HPDE6-E6E7 (cell line): ENCODE data around the gene CENPN.
A peak's percentile ranks its signal among the peaks of the same experiment; 100 is the strongest.

Experiments used
- DNase-seq: peaks from one replicate; pipeline ENCODE4 v3.0.0; 2011; ENCODE audit warnings: missing footprints; ENCODE audit errors: extremely low spot score

CENPN gene, protein sequence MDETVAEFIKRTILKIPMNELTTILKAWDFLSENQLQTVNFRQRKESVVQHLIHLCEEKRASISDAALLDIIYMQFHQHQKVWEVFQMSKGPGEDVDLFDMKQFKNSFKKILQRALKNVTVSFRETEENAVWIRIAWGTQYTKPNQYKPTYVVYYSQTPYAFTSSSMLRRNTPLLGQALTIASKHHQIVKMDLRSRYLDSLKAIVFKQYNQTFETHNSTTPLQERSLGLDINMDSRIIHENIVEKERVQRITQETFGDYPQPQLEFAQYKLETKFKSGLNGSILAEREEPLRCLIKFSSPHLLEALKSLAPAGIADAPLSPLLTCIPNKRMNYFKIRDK

DNA sequence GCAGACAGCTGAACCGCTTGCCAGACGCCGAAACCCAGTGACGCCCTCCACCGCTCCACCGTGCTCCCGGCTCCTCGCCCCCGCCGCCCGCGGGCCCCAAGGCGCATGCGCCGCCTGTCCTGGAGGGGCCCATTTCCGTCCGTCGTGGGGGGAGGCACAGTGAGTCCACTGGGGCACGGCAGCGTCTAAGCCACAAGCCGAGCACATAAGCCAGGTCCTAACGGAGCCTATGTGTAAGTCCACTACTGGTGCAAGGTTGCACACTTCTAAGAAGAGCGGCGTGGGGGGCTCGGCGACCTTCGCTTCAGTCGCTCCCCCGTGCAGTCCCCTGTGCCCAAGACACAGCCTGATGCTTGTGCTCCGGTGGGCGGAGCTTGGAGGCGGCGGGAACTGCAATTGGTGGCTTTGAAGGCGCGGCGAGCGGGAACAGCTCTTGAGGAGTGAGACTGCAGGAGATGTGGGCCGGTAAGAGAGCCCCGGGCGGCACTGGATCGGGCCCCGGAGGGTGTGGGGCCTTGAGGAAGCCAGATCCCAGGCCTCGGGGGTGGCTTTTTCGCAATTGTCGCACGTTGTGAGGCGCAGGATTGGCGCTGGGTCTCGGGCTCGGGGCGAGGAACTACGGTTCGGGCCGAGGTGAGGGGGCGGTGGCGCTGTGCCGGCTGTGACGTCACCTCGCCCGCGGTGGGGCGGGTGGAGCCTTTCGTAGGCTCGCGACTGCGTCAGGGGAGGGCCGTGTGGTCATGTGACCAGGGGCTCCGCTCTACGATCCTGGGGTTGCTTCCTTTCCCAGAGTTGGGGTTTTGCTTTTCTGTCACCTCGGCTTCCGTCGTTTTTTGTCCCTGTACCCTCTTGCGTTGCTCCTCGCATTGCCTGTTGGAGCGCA lies at the start of gene CENPN, which contains the start of gene CMC2:
Gene CENPN, plus strand, starts transcription at position 402 of the 883 bp plus-strand sequence. CDS start 4,726 bp downstream, outside the sequence.
Gene CMC2, minus strand, starts transcription at position 73 of the 883 bp plus-strand sequence. CDS start 9,491 bp downstream, outside the sequence.
- DNase-seq: peak; percentile 99

DNA sequence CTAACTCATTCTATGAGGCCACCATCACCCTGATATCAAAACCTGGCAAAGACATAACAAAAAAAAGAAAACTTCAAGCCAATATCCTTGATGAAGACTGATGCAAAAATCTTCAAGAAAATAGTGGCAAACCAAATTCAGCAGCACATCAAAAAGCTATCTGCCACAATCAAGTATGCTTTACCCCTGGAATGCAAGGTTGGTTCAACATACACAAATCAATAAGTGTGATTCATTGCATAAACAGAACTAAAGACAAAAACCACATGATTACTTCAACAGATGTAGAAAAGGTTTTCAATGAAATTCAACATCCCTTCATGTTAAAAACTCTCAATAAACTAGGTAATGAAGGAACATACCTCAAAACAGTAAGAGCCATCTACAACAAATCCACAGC lies 48.7 kb upstream of the CENPN start:
- DNase-seq: no peak

DNA sequence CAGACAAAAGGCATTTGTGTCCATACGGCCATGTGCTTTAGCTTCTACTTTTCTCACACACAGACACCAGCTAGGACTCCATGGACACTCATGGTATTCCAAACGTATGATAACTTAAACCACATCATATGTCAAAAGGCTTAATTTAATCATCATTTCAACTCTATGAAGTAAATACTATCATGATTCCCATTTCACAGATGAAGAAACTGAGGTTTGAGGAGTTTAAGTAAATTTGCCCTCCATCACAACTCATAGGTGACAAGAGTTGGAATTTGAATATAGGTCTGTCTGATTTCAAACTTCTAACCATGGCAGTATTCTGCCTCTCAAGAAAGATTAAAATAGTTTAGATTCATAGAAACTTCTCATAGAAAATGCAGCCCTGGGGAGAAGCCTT lies 44.1 kb upstream of the CENPN start:
- no peak for DNase-seq

DNA sequence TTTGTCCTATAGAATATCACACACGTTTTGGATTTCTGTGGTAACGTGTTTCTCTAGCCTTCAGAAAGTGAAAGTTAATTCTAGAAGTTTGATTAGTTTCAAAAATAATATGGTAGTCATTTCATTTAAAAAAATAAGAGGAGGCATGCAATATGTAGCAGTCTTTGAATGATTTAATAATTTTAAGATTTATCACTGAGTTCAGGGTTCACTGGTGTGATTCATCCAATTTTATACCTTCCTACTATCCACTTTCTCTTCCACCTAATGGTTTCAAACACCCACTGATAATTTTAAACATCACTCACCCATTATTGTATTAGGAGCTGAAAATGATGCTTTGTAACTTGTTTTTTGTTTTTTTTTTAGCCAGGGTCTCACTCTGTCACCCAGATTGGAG lies 42.7 kb upstream of the CENPN start:
- DNase-seq: no peak

DNA sequence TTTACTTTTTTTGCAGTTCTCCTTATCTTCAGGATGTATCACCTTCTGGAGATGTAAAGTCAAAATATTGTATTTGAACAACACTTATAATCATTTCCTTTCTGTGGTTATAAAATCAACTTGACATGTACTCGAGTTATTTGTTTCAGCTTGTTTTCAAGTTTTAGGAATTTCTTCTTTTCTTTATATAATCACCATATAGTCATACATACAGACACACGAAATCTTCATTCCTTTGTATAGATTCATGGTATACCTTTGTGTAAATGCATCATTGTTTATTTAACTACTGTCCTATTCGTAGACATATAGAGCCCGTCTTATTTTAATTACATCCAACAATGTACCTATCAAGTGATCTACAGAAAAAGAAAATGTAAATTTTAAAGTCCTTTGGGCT lies 40.4 kb upstream of the CENPN start:
- DNase-seq: no peak

DNA sequence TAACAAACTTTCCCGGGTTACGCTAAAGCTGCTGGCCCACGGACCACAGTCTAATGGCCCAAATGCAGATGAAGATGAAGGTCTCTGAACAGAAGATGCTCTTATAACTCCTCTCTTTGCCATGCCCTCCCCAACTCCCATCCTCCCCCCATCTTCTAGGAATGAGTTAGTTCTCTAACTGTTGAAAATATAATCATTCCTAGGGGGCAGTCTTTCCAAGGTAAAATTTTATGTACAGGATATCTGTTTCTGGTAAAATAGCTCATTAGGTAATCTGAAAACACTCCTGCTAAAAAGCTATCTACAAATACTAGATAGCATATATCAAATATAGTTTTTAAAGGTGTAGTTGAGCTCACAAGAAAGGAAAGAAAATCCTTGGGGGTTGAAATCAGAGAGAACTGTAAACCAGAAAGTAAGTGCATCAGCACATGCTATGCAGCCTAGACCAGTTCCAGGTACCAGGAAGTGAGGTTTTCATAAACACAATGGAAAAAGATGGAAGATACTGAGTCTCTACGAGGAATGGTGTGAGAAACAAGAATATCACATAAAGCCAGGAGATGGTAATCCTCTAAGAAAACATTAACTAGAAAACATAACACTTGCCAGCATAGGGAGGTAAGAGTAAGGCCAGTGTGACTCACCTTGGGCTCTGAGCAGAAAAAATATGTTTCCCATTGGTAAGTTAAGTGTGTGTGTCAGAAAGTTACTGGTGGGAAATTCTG lies 38.5 kb upstream of the CENPN start:
- peak; percentile 45 for DNase-seq

DNA sequence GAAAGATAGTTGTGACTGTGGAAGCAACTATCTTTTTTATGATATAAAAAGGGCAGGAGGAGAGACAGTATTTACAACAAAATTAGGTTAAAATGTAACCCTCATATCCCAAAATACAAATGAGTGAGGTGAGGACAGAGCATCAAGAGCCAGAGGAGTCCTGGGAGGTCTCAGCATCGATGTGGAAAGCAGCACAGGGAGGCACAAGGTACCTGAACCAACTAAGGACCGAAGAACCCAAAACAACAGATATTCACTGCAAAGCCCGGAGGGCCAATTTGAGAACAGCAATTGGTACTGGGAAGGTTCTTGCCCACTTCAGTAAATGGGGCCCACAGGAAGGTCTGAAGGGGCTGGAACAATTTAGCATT lies 37.9 kb upstream of the CENPN start:
- no peak for DNase-seq

DNA sequence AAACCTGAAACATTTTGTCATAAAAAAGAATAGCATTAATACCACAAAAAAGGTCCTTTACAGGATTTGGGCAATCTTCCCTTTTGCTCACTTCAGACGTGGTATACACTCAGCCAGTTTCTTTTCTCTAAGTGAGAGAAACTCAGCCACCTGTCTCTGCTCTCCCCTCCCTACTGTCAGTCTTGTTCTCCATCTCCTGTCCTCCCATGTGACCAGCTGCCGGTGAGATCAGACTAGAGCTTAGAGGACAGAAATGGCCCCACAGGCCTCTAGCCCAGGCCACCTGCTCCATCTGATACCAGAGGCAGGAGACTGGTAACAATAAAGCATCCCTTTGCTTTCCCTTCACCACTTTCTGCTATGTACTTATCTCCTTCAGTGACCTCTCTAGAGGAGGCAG lies 35.2 kb upstream of the CENPN start:
- no peak for DNase-seq

DNA sequence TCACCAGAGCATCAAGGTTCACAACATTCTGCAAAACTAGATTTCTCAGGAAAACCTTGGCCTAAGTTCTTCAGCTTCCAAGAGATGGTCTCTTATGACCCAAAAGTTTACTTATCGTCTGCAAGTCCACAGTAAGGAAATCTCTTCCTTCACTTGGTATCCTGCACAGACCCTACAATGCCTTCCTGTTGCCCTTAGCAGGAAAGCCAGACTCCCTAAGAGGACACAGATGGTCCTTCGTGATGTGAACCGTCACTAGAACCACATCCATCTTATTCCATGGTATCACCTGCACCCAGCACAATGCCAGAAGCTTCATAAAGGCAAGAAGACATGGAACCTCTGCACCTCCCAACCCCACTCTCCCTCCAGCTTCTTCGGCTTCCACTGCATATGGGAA lies 34.4 kb upstream of the CENPN start:
- DNase-seq: no peak

DNA sequence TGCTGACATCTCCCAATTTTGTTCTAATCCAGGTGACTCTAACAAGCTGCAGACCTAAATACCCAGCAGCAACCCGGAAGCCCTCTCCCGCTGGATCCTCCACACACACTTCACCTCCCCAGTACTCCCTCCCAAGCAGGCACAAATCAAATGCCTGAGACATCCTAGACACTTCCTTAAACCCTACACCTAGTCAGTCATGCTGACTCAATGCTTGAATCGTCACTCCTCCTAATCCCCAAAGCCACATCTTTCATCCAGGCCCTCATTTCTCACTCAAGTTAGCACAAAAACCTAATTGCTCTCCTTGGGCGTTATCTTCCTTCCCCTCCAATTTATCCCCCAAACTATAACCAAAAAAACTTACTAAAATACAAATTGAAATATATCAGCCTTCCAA lies 33.0 kb upstream of the CENPN start:
- DNase-seq: peak; percentile 80

DNA sequence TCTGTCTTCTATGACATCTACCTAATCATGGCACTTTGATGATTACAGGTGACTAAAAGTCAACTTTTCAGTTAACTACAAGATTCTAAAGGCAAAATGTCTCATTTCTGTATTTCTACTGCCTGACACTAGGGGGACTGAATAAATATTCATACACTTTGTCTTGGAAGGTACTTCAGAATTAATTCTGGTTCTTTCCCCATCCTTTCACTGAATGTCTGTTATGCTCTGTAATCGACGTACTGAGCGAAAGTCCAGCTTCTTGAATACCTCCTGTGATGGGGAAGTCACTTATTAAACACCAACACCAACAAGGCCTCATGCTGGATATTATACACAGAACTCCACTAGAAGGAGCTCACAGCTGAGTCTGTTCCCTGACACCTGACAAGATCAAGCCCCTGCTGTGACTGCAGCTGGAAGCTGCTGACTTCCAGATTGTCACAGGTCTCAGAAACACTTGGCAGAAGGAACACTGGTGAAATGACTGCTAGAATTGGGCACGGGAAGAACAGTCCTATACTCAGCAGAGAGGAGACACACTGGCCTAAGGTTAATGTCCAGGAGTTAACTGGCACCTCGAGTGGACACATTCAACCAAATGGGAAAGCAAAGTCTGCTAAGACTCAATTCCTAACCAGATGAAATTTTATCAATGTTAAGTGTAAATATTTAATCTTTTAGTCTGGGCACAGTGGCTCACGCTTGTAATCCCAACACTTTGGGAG lies 32.2 kb upstream of the CENPN start:
- DNase-seq: no peak

DNA sequence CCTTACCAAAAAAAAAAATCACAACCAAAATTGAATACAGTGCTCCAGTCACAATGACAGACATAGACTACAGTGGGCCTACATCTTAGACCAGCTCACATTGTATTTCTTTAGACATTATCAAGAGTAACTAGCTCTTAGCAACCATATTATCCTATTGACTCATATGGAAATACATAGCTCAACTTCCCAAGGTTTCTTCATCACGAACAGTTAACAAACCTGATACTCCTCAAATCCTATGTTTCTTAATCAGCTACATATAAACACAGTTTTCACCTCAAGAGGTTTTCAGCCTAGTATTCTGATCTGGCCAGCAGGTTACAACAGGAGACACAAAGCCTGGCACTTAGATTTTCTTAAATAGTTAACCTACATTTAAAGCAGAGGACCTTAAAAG lies 30.1 kb upstream of the CENPN start:
- DNase-seq: no peak

DNA sequence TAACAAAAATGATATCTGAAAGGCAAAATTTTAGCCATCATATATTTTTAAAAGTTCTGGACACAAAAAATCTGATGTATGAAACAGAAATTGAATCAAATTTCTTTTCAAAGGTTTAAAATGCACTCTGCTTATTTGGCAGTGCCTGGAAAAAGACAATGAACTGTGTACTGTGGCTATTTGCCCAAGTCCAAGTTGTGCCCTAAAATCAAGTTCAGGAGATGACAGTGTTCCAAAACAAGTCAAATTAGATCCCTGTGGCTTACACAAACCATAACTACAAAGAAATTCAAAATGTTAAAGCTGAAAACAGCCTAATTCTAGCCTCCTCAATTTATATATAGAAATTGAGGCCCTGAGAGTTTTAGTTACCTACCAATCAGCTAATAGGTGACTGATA lies 25.9 kb upstream of the CENPN start:
- DNase-seq: no peak

DNA sequence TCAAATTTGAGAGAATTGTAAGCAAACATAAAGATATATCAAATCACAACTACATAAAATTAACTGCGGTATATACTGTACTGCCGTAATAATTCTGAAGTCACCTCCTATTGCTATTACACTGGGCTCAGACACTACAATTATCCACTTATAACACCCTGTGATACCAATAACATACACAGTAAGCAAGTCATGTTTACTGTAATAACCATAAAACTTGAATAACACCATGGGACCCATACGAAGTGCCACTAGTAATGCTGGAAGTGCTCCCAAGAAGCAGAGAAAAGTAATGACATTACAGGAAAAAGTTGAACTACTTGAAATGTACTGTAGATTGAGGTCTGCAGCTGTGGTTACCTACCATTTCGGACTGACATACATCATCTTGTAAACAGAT lies 24.4 kb upstream of the CENPN start:
- no peak for DNase-seq

DNA sequence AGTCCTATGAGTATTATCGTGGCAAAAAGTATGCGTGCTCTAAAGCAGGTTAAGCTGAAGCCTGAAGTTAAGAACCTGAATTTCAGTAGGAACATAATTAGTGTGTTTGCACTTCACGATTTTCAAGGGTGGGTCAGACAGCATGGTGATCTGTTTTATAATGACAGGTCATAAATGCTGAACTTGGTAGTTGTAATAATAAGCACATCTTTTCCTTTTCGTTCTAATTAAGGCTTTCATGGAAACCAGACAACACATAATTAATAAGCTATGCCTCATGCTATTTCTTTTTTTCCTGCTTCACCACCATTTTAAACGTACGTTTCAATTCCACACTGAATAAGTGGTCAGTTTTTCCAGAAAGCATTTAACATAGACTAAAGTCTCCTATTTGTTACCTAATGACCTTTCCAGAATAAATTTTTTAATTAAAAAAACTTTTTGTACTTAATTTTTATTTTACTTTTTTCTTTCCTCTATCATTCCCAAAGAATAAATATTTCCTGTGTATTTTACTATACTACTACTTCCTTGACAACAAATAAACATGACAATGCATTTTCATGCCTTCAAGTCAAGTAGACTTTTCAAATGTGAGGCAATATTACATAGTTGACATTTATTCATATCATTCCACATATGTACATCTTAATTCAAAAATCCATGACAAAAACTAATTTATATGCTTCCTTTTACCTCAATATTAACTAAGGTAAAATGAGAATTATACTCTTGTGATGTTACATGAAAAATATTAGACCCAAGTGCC lies 22.7 kb upstream of the CENPN start:
- no peak for DNase-seq

DNA sequence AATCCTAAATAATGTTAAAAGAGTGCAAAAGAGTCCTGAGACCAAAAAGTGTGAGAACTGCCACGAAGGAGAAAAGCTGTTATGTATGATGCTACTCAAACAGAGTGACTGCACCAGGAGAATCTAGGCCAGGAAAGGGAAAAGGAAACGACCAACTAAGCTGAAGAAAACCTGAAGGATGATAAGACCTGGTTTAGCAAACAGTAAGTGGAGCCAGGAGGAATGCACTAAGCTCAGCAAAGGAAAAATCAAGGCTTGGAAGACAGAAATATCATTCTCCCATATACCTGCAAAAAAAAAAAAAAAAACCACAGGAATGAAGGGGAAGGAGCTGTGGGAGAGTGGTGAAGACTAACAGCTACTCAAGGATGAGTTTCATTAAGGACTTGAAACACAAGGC lies 21.4 kb upstream of the CENPN start:
- no peak for DNase-seq

DNA sequence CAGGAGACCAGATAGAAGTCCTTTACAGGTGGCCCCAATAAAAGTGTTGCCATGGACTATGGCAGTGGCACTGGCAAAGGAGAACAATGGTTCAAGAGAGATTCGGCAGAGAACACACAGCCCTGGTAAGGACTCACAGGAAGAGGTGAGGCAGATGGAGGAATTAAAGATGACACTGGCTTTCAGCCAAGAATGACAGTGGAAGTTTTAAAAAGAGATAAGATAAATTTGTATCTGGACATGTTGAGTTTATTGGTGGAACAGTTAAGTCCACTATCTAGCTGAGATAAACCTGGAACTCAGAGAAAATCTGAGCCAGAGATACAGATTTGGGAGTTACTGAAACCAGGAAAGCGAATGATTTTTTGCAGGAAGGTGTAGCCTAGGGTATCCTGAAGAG lies 20.5 kb upstream of the CENPN start:
- no peak for DNase-seq

DNA sequence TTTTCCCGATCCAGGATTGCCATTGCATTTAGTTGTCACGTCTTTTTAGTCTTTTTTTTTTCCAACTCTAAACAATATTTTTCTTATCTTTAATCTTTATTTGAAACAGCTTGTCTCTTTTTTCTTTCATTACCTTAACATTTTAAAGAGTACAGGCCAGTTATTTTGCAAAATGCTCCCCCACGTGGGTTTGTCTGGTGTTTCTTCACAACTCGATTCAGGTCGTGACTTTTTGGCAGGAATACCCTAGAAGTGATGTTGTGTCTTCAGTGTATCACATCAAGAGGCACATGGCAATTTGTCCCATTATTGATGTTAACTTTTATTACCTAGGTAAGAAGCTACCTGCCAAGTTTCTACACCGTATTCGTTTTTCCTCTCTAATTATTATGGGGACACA lies 18.3 kb upstream of the CENPN start:
- DNase-seq: no peak

DNA sequence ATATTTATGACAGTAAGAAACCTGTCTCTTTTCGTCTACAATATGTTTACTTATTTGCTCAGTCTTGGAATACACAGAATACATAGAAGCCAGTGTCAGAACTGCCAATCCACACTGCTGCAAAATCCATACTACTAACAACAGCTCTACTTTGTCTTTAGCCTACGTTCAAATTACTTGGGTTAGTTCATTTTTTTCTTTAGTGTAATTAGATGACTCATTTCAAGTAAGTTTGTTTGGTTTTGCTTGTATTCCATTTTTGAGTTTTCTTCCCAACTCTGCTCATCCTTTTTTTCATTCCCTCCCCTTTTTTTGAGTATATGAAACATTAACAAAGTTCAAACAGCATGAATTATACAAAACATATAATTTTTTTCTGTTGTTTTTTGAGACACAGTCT lies 17.2 kb upstream of the CENPN start:
- DNase-seq: no peak

DNA sequence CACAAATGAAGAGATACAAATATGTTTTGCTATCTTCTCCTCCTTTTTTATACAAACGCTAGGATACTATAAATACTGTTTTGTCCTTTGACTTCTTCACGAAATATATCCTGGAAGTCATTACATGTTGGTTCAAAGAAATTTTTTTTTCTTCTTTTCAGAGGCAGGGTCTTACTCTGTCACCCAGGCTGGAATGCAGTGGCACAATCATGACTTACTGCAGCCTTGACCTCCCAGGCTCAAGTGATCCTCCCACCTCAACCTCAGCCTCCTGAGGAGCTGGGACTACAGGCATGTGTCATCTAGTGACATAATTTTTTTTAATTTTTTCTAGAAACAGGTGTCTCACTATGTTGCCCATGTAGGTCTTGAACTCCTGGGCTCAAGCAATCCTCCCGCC lies 16.4 kb upstream of the CENPN start:
- DNase-seq: no peak

DNA sequence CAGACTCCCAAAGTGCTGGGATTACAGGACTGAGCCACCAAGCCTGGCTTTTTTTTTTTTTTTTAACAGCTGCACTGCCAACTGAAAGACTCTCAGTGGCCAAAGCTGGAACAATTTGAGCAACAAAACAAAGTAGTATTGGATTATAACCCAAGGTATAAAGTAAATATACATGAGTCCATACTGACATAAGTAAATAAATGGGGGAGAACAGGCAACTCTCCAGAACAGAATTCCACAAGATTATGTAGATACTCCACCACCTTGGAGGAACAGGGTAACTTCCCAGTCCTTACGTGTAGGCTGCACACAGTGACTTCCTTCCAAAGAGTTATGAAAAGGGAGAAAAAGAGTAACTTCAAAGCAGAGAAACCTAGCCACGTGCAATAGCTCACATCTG lies 16.0 kb upstream of the CENPN start:
- DNase-seq: no peak
